ENCODE data around the gene PDE11A.

PDE11A gene

DNA sequence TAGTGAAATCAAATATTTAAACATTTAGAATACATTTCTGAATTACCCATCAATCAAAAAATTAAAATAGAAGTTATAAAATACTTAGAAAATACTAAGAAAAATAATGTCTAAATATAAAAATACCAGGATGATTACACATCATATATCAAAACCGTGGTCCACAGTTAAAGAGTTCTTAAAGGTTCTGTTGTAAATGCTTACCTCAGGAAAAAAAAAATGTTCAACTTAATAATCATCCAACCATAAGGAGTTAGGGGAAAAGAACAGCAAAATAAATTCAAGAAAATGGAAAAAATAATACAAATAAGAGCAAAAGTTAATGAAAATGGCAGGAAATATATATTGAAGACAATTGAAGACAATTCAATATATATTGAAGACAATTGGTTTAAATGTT, 43.2 kb downstream of the PDE11A start:
- no peak overlapping the region for H3K27ac ChIP-seq
- TF ChIP-seq ZFX (IDR thresholded peaks at IDR 0.05) (no peak), CTCF (conservative IDR thresholded peaks at IDR 0.05) (no peak)

GRCh38 chr2:178025551-178026185, 46.9 kb downstream of the PDE11A start:
- TF ChIP-seq CTCF (conservative IDR thresholded peaks at IDR 0.05) (no peak), ZFX (IDR thresholded peaks at IDR 0.05) (no peak)
- no peak overlapping the region for H3K27ac ChIP-seq

DNA sequence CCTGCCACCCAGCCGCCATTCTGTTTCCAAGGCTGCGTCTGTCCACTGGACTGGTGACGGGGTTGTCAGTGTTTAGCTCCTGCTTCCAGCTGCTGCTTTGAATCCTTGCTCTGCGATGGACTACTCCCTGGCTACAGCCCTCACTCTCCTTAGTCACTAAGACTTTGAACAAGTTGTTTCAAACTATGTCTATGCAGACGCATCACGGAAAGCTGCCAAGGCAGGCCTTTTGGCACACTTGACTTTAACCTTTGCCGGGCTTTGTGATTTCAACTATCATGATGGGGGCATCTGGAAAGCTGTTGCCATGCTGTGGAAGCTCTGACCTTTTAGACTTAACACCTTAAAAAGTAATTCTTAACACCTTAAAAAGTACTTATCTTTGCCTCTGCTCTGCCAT, 54.4 kb downstream of the PDE11A start:
- TF ChIP-seq ZFX (IDR thresholded peaks at IDR 0.05) (no peak), CTCF (conservative IDR thresholded peaks at IDR 0.05) (no peak)
- H3K27ac ChIP-seq, result no peak overlapping the region

DNA sequence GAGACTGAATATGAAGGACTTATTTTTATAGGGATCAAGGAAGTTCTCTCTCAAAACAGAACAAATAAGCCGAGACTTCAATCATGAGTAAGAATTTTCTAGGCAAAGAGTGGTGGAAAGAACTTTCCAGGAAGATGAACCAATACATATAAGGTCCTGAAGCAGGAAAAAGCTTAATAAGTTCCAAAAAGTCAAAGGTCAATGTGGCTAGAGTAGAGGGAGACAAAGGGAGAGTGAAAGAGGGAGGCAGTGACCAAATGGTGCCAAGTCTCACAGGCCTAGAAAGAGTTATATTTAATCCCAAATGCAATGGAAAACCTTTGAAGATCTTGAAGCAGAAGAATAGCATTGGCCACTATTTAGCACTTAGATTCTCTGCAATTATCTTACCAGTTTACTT, 56.0 kb downstream of the PDE11A start:
- no peak overlapping the region for H3K27ac ChIP-seq
- TF ChIP-seq ZFX (IDR thresholded peaks at IDR 0.05) (no peak), CTCF (conservative IDR thresholded peaks at IDR 0.05) (no peak)

- no peak overlapping the region for H3K27ac ChIP-seq
- TF ChIP-seq ZFX (IDR thresholded peaks at IDR 0.05) (no peak), CTCF (conservative IDR thresholded peaks at IDR 0.05) (no peak)
These were observed 59.9 kb downstream of the PDE11A start for GRCh38 chr2:178012639-178013038.

DNA sequence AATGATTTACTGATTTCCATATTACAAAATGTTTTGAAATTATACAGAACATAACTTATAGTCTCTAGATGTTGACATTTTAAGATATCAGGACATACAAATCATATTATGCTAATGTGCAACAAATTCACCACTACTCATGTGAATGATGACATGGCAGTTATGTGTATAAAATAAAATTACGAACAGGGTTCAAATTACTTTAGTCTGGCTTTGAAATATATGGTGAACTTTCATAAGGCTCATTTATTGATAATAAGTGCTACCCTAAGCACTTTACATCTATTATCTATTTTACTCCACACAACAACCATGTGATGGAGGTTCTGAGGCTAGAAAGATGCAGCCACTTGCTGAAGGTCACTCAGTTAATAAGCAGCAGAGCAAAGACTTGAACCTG, 62.8 kb downstream of the PDE11A start:
- TF ChIP-seq CTCF (conservative IDR thresholded peaks at IDR 0.05), result no peak
- H3K27ac ChIP-seq, result no peak overlapping the region

- H3K27ac ChIP-seq, result no peak overlapping the region
- TF ChIP-seq ZFX (IDR thresholded peaks at IDR 0.05), result no peak
These were observed 63.8 kb downstream of the PDE11A start for GRCh38 chr2:178008636-178009289.

DNA sequence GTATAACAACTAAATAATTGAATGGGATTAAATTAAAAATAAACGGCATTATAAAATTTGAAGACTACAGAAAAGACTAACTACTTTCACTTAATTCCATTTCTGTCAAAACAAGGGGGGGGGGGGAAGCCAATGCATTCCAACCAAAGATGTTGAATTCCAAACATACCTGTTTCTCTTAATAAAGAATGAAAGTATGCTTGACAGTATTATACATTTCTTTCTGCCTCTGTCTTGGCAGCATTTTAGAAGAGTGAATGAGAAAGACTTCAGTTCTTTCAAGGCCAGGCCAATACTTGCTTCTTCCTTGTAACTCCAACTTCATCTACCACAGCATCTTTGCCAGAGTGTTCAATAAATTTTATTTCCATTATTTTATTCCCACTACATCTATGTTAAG, 65.9 kb downstream of the PDE11A start:
- TF ChIP-seq ZFX (IDR thresholded peaks at IDR 0.05) (no peak), CTCF (conservative IDR thresholded peaks at IDR 0.05) (no peak)
- H3K27ac ChIP-seq, result no peak overlapping the region

Data from C4-2B (cell line).